Heart right ventricle (tissue), 16 donors: ENCODE data around the gene CNPPD1. TPM values are rescaled to one million over a fixed set of nuclear protein-coding genes. Genes with fewer than 3 reads are reported as not detected.

Source experiments
- ATAC-seq, 8 donors: fragments of 200-7000 bp; cut with Tn5 transposase; one replicate each; pipeline ENCODE4 v1.9.1; 2020; ENCODE audit warnings: mild to moderate bottlenecking in 8 of 8, moderate library complexity in 8 of 8, moderate number of reproducible peaks in 1 of 8
- DNase-seq, 2 donors: peaks; one replicate each; pipeline ENCODE4 v3.0.0-alpha.2; 2020
- H3K27ac ChIP-seq, 10 donors: fragments of 200-600 bp; sonication (generic) in 2 of 10; one replicate each; pipeline versions ENCODE4 v1.5.0 to v1.8.0; 2020 to 2022; ENCODE audit warnings: mild to moderate bottlenecking in 3 of 10
- H3K27me3 ChIP-seq, 7 donors: fragments of 200-600 bp; one replicate each; pipeline ENCODE4 v1.8.0; 2021 to 2022; ENCODE audit warnings: mild to moderate bottlenecking in 2 of 7
- H3K36me3 ChIP-seq, 9 donors: fragments of 200-600 bp; sonication (generic) in 1 of 9; one replicate each; pipeline versions ENCODE4 v1.5.0 to v1.8.0; 2020 to 2022; ENCODE audit warnings: mild to moderate bottlenecking in 2 of 9
- H3K4me1 ChIP-seq, 9 donors: fragments of 200-600 bp; sonication (generic) in 1 of 9; one replicate each; pipeline versions ENCODE4 v1.5.0 to v1.8.0; 2020 to 2022; ENCODE audit warnings: mild to moderate bottlenecking in 4 of 9
- H3K4me3 ChIP-seq, 10 donors: fragments of 200-600 bp; sonication (generic) in 2 of 10; one replicate each; pipeline versions ENCODE4 v1.5.0 to v1.8.0; 2020 to 2022; ENCODE audit warnings: mild to moderate bottlenecking in 7 of 10, moderate library complexity in 2 of 10
- H3K9me3 ChIP-seq, 11 donors: fragments of 200-600 bp in 10 of 11; sonication (generic) in 2 of 11; one replicate each; pipeline versions ENCODE4 v1.5.0 to v1.8.0; 2013 to 2022; ENCODE audit warnings: mild to moderate bottlenecking in 2 of 11, control low read depth in 1 of 11, moderate library complexity in 1 of 11
- CTCF ChIP-seq, 9 donors: fragments of 200-600 bp; sonication (generic) in 2 of 9; IDR thresholded peaks; one replicate each; pipeline versions ENCODE4 v1.5.0 to v1.8.0; 2021 to 2022; ENCODE audit warnings: antibody characterized with exemption in 9 of 9, mild to moderate bottlenecking in 5 of 9, moderate library complexity in 1 of 9
- WGBS, 2 donors: extraction: QIAGEN DNeasy Blood & Tissue Kit; methylation state at CpG; one replicate each; pipeline ENCODE4 v1.1.7; 2013; ENCODE audit warnings: inconsistent platforms in 1 of 2; 5-methylcytosine and 5-hydroxymethylcytosine counted together
- intact Hi-C, 10 donors: fragments of 100-400 bp; cut with DNase I; formaldehyde crosslinking; loops; one replicate each; pipeline versions ENCODE4 v1.11.1 to v1.14.2; 2022
- polyA plus RNA-seq, 2 donors: library from polyadenylated mRNA; stranded (reverse); fragments of 200-250 nt; gene quantifications; one replicate each; pipeline ENCODE4 v1.2.3, GENCODE V29; 2013
- total RNA-seq, 10 donors: library from RNA; stranded (reverse); fragmentation: NEBNext Ultra II Directional in 3 of 10; extraction: Animal tissue kit (Norgen Biotek cat#: 25700) in 3 of 10; gene quantifications; one replicate each; pipeline versions ENCODE4 v1.2.1 to v1.2.4, GENCODE V29; 2021 to 2023
- donor health status: Arrhythmogenic right ventricular cardiomyopathy.
- donor health status: ischemic (EF 13 %, LVEDD 7.1; RV severe dilation, severe dysfunction).
- donor health status: healthy with polysubstance abuse.
- donor health status: DM: no; HTN: yes; CAD: no.
- donor health status: DM: no; HTN: no; CAD: no.
- donor health status: ischemic (EF 25% LVEDD 6.9; RV normal size, moderate dysfunction).
- donor health status: ischemic (EF 25% LVEDD 5.7; RV mildly dilated, moderate dysfunction).
- donor health status: healthy.
- donor health status: DM: yes; HTN: yes; CAD: no.
- donor health status: Ischemic cardiomyopathy.
- donor health status: ischemic (EF 35%, LVEDD 5.7; RV mildly dilated, moderate dysfunction).
- donor health status: nonischemic (EF 11% LVEDD 7.7; RV severe dilation, severe dysfunction).
- donor health status: DM: yes; HTN: yes; CAD: no.
- donor health status: PGD.
- donor health status: ischemic (EF 29% LVEDD 5.4; RV normal size, mild dysfunction).
- donor health status: nonischemic (EF 23%, LVEDD 6.1; RV moderate dilation, normal function).

CNPPD1 gene
- total and polyA plus RNA-seq, 12 donors: 35.5 to 84.7 (median 63.6) TPM

GRCh38 chr2:219215871-219216534 is 39.3 kb upstream of the CNPPD1 start:
- Histone ChIP-seq H3K27me3 (no peaks in the 10 kb centered on the region), H3K27ac (peak overlapping the region in 1 of 10 donors; percentile 93), H3K4me3 (no peak overlapping the region), H3K4me1 (peaks cover 12 to 40% (median 35%) of the 10 kb centered on the region in 9 donors), H3K9me3 (no peaks in the 10 kb centered on the region), H3K36me3 (peaks cover 0 to 67% (median 25%) of the 10 kb centered on the region in 9 donors)
- ATAC-seq: no peak
- intact Hi-C loops: loop anchor here in 3 of 10 donors (5.0 kb wide), 2 partner anchors 39 to 54 kb away; partner anchors contain the start of genes CNPPD1 (in 2 of the 3), RETREG2 (in 2 of the 3) and NHEJ1 (in 1 of the 3)
- WGBS, 2 donors: 94 to 95% methylated on average over 27 of the region's 27 CpGs
- TF ChIP-seq CTCF (IDR thresholded peaks at IDR 0.05): no peak
- DNase-seq: no peak

- DNase-seq (no peak), ATAC-seq (no peak)
- Histone ChIP-seq H3K4me1 (peaks cover 12 to 40% (median 30%) of the 10 kb centered on the region in 9 donors), H3K36me3 (peaks cover 0 to 67% (median 13%) of the 10 kb centered on the region in 9 donors), H3K27ac (no peak overlapping the region), H3K4me3 (no peak overlapping the region), H3K27me3 (no peaks in the 10 kb centered on the region), H3K9me3 (no peaks in the 10 kb centered on the region)
- 91 to 93% methylated on average over 6 of the region's 6 CpGs for WGBS, 2 donors
- intact Hi-C loops: loop anchor here in 3 of 10 donors (5.0 kb wide), 2 partner anchors 37 to 52 kb away; partner anchors contain the start of genes CNPPD1 (in 2 of the 3), RETREG2 (in 2 of the 3) and NHEJ1 (in 1 of the 3)
- TF ChIP-seq CTCF (IDR thresholded peaks at IDR 0.05): no peak
These were observed 38.1 kb upstream of the CNPPD1 start for GRCh38 chr2:219214786-219215185.

GRCh38 chr2:219214141-219214540 is 37.4 kb upstream of the CNPPD1 start:
- TF ChIP-seq CTCF (IDR thresholded peaks at IDR 0.05): no peak
- Histone ChIP-seq H3K9me3 (no peaks in the 10 kb centered on the region), H3K36me3 (peaks cover 0 to 70% (median 15%) of the 10 kb centered on the region in 9 donors), H3K27ac (no peak overlapping the region), H3K4me3 (no peak overlapping the region), H3K4me1 (peaks cover 7 to 34% (median 23%) of the 10 kb centered on the region in 9 donors), H3K27me3 (no peaks in the 10 kb centered on the region)
- DNase-seq: no peak
- ATAC-seq: no peak
- intact Hi-C loops: no loop called here
- WGBS, 2 donors: 96 to 97% methylated on average over 15 of the region's 15 CpGs

GRCh38 chr2:219213486-219214071 is 36.9 kb upstream of the CNPPD1 start:
- Histone ChIP-seq H3K27ac (no peak overlapping the region), H3K36me3 (peaks cover 0 to 76% (median 21%) of the 10 kb centered on the region in 9 donors), H3K27me3 (no peaks in the 10 kb centered on the region), H3K9me3 (no peaks in the 10 kb centered on the region), H3K4me1 (peaks cover 5 to 32% (median 18%) of the 10 kb centered on the region in 9 donors), H3K4me3 (no peak overlapping the region)
- ATAC-seq (no peak), DNase-seq (no peak)
- intact Hi-C loops: no loop called here
- TF ChIP-seq CTCF (IDR thresholded peaks at IDR 0.05): no peak
- WGBS, 2 donors: 94 to 97% methylated on average over 10 of the region's 10 CpGs
